GM23338 (cell line): ENCODE results near the gene PEX13. TPM values are rescaled to one million over a fixed set of nuclear protein-coding genes. Genes with fewer than 3 reads are reported as not detected.

Experiments
- ATAC-seq: fragments of 200-7000 bp; cut with Tn5 transposase; 3 replicates; pipeline ENCODE4 v1.9.1; 2020
- DNase-seq: peaks from one replicate; pipeline ENCODE4 v3.0.0-alpha.2; 2015; ENCODE audit warnings: low spot score
- H2AFZ ChIP-seq: fragments of 200-600 bp; sonication (generic); 2 replicates; pipeline ENCODE4 v1.8.0; 2016; ENCODE audit warnings: antibody characterized with exemption, mild to moderate bottlenecking, moderate library complexity
- H3F3A ChIP-seq: fragments of 200-600 bp; sonication (generic); replicated peaks from 2 replicates; pipeline ENCODE4 v1.8.0; 2017; ENCODE audit warnings: antibody characterized with exemption, mixed run types, low read depth
- H3K27ac ChIP-seq: fragments of 200-600 bp; sonication (generic); 2 replicates; pipeline ENCODE4 v1.6.1; 2016; ENCODE audit warnings: low read depth
- H3K27me3 ChIP-seq: fragments of 200-600 bp; sonication (generic); 2 replicates; pipeline ENCODE4 v1.8.0; 2016; ENCODE audit warnings: mild to moderate bottlenecking, mixed run types, moderate library complexity; ENCODE audit not compliant: insufficient read depth
- H3K36me3 ChIP-seq: fragments of 200-600 bp; sonication (generic); 2 replicates; pipeline ENCODE4 v1.8.0; 2016; ENCODE audit warnings: mild to moderate bottlenecking; ENCODE audit not compliant: insufficient read depth
- H3K4me1 ChIP-seq: fragments of 200-600 bp; sonication (generic); 2 replicates; pipeline ENCODE4 v1.8.0; 2016; ENCODE audit warnings: mild to moderate bottlenecking, moderate library complexity; ENCODE audit not compliant: insufficient read depth
- H3K4me2 ChIP-seq: fragments of 200-600 bp; sonication (generic); 2 replicates; pipeline ENCODE4 v1.7.1; 2017; ENCODE audit warnings: mixed run types
- H3K4me3 ChIP-seq: fragments of 200-600 bp; sonication (generic); 2 replicates; pipeline ENCODE4 v1.6.1; 2016; ENCODE audit warnings: mixed run types
- H3K79me2 ChIP-seq: fragments of 200-600 bp; sonication (generic); replicated peaks from 2 replicates; pipeline ENCODE4 v1.8.0; 2017; ENCODE audit warnings: mild to moderate bottlenecking; ENCODE audit not compliant: insufficient read depth
- H3K9me2 ChIP-seq: fragments of 200-600 bp; sonication (generic); 2 replicates; pipeline ENCODE4 v1.8.0; 2017; ENCODE audit not compliant: insufficient read depth
- H4K20me1 ChIP-seq: fragments of 200-600 bp; sonication (generic); replicated peaks from 2 replicates; pipeline ENCODE4 v1.8.0; 2017; ENCODE audit warnings: mild to moderate bottlenecking; ENCODE audit not compliant: insufficient read depth
- H3K27ac Mint-ChIP-seq: 2 replicates; pipeline ENCODE4 v1.8.0; 2020; ENCODE audit warnings: inconsistent platforms, mild to moderate bottlenecking, moderate library complexity, mixed read lengths
- H3K27me3 Mint-ChIP-seq: 3 replicates; pipeline ENCODE4 v1.8.0; 2022; ENCODE audit warnings: low read depth, mild to moderate bottlenecking, moderate library complexity, mixed read lengths, inconsistent platforms; ENCODE audit not compliant: insufficient read depth, poor library complexity
- H3K36me3 Mint-ChIP-seq: 3 replicates; pipeline ENCODE4 v1.8.0; 2021; ENCODE audit warnings: low read depth, mild to moderate bottlenecking, inconsistent platforms, moderate library complexity, mixed read lengths
- H3K4me1 Mint-ChIP-seq: 3 replicates; pipeline ENCODE4 v1.8.0; 2020; ENCODE audit warnings: mild to moderate bottlenecking, inconsistent platforms, mixed read lengths
- H3K4me3 Mint-ChIP-seq: 3 replicates; pipeline ENCODE4 v1.8.0; 2021; ENCODE audit warnings: moderate library complexity, mild to moderate bottlenecking, inconsistent platforms, mixed read lengths
- H3K9me3 Mint-ChIP-seq: 3 replicates; pipeline ENCODE4 v1.8.0; 2020; ENCODE audit warnings: moderate library complexity, mild to moderate bottlenecking, inconsistent platforms, mixed read lengths
- CREB1 ChIP-seq: fragments of 250-450 bp; sonication (Bioruptor Pico); IDR thresholded peaks from 2 replicates; pipeline ENCODE4 v1.5.0; 2020; ENCODE audit warnings: low read depth, mild to moderate bottlenecking, moderate library complexity
- CTCF ChIP-seq, 2 experiments: fragments of 200-600 bp in 1 of 2; sonication (generic) in 1 of 2; conservative IDR thresholded peaks; 2 replicates each; pipeline versions ENCODE4 v1.5.1 to v1.6.1; 2016 to 2017; ENCODE audit warnings: antibody characterized with exemption in 2 of 2, low read depth in 2 of 2, mild to moderate bottlenecking in 2 of 2, moderate library complexity in 1 of 2
- ETS1 ChIP-seq: IDR thresholded peaks from 2 replicates; pipeline ENCODE4 v1.6.1; 2016; ENCODE audit warnings: antibody characterized with exemption
- EZH2 ChIP-seq: fragments of 200-600 bp; sonication (generic); IDR thresholded peaks from one replicate; pipeline ENCODE4 v1.8.0; 2017; ENCODE audit warnings: antibody characterized with exemption, mild to moderate bottlenecking, low read depth; ENCODE audit not compliant: unreplicated experiment
- EZH2phosphoT487 ChIP-seq: fragments of 200-600 bp; sonication (generic); IDR thresholded peaks from one replicate; pipeline ENCODE4 v1.8.1; 2018; ENCODE audit warnings: antibody characterized with exemption; ENCODE audit not compliant: unreplicated experiment
- JUNB ChIP-seq: IDR thresholded peaks from one replicate; pipeline ENCODE4 v1.6.1; 2016; ENCODE audit warnings: antibody characterized with exemption; ENCODE audit not compliant: unreplicated experiment
- NANOG ChIP-seq: IDR thresholded peaks from 2 replicates; pipeline ENCODE4 v1.6.1; 2016; ENCODE audit warnings: antibody characterized with exemption, borderline replicate concordance
- POLR2AphosphoS5 ChIP-seq: IDR thresholded peaks from 2 replicates; pipeline ENCODE4 v1.6.1; 2016; ENCODE audit warnings: antibody characterized with exemption, low read depth
- STAT1 ChIP-seq: IDR thresholded peaks from one replicate; pipeline ENCODE4 v1.6.1; 2016; ENCODE audit warnings: antibody characterized with exemption; ENCODE audit not compliant: unreplicated experiment
- ZNF114 ChIP-seq: fragments of 250-450 bp; sonication (Bioruptor Pico); IDR thresholded peaks from 2 replicates; pipeline ENCODE4 v1.5.0; 2020; ENCODE audit warnings: mild to moderate bottlenecking, moderate library complexity
- ZNF331 ChIP-seq: fragments of 250-450 bp; sonication (Bioruptor Pico); IDR thresholded peaks from 2 replicates; pipeline ENCODE4 v1.5.0; 2020; ENCODE audit warnings: low read depth, mild to moderate bottlenecking, moderate library complexity
- polyA plus RNA-seq: library from polyadenylated mRNA; unstranded; fragments of >200 nt; fragmentation: Nextera tagmentation; extraction: Ambion mirVana; gene quantifications from 2 replicates; pipeline ENCODE4 v1.2.1, GENCODE V29; 2016
- total RNA-seq: library from RNA; depleted of rRNA; stranded (reverse); fragments of >200 nt; shearing (Covaris generic); gene quantifications from 2 replicates; pipeline ENCODE4 v1.2.3, GENCODE V29; 2014
- TF ChIP-seq, protein P1 (sequence below): fragments of 250-450 bp; sonication (Bioruptor Pico); IDR thresholded peaks from 2 replicates; pipeline ENCODE4 v1.5.0; 2020; ENCODE audit warnings: mild to moderate bottlenecking, moderate library complexity
- TF ChIP-seq, protein P2 (sequence below): IDR thresholded peaks from one replicate; pipeline ENCODE4 v1.6.1; 2018; ENCODE audit warnings: antibody characterized with exemption; ENCODE audit not compliant: unreplicated experiment

PEX13 gene
- total and polyA plus RNA-seq, 2 experiments from 2014 or later: 15.8 to 29.2 TPM

- no peak for TF ChIP-seq JUNB
- TF ChIP-seq, protein P1, sequence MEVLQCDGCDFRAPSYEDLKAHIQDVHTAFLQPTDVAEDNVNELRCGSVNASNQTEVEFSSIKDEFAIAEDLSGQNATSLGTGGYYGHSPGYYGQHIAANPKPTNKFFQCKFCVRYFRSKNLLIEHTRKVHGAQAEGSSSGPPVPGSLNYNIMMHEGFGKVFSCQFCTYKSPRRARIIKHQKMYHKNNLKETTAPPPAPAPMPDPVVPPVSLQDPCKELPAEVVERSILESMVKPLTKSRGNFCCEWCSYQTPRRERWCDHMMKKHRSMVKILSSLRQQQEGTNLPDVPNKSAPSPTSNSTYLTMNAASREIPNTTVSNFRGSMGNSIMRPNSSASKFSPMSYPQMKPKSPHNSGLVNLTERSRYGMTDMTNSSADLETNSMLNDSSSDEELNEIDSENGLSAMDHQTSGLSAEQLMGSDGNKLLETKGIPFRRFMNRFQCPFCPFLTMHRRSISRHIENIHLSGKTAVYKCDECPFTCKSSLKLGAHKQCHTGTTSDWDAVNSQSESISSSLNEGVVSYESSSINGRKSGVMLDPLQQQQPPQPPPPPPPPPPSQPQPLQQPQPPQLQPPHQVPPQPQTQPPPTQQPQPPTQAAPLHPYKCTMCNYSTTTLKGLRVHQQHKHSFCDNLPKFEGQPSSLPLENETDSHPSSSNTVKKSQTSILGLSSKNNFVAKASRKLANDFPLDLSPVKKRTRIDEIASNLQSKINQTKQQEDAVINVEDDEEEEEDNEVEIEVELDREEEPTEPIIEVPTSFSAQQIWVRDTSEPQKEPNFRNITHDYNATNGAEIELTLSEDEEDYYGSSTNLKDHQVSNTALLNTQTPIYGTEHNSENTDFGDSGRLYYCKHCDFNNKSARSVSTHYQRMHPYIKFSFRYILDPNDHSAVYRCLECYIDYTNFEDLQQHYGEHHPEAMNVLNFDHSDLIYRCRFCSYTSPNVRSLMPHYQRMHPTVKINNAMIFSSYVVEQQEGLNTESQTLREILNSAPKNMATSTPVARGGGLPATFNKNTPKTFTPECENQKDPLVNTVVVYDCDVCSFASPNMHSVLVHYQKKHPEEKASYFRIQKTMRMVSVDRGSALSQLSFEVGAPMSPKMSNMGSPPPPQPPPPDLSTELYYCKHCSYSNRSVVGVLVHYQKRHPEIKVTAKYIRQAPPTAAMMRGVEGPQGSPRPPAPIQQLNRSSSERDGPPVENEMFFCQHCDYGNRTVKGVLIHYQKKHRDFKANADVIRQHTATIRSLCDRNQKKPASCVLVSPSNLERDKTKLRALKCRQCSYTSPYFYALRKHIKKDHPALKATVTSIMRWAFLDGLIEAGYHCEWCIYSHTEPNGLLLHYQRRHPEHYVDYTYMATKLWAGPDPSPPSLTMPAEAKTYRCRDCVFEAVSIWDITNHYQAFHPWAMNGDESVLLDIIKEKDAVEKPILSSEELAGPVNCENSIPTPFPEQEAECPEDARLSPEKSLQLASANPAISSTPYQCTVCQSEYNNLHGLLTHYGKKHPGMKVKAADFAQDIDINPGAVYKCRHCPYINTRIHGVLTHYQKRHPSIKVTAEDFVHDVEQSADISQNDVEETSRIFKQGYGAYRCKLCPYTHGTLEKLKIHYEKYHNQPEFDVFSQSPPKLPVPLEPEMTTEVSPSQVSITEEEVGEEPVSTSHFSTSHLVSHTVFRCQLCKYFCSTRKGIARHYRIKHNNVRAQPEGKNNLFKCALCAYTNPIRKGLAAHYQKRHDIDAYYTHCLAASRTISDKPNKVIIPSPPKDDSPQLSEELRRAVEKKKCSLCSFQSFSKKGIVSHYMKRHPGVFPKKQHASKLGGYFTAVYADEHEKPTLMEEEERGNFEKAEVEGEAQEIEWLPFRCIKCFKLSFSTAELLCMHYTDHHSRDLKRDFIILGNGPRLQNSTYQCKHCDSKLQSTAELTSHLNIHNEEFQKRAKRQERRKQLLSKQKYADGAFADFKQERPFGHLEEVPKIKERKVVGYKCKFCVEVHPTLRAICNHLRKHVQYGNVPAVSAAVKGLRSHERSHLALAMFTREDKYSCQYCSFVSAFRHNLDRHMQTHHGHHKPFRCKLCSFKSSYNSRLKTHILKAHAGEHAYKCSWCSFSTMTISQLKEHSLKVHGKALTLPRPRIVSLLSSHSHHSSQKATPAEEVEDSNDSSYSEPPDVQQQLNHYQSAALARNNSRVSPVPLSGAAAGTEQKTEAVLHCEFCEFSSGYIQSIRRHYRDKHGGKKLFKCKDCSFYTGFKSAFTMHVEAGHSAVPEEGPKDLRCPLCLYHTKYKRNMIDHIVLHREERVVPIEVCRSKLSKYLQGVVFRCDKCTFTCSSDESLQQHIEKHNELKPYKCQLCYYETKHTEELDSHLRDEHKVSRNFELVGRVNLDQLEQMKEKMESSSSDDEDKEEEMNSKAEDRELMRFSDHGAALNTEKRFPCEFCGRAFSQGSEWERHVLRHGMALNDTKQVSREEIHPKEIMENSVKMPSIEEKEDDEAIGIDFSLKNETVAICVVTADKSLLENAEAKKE (CRISPR knock-in tag): no peak
- TF ChIP-seq CTCF (conservative IDR thresholded peaks at IDR 0.05; ENCODE audit: low read depth in 2 of 2): no peak
- no peak for TF ChIP-seq ZNF331 (CRISPR knock-in tag)
- no peak for TF ChIP-seq ZNF114
- TF ChIP-seq POLR2AphosphoS5: no peak
- TF ChIP-seq, protein P2, sequence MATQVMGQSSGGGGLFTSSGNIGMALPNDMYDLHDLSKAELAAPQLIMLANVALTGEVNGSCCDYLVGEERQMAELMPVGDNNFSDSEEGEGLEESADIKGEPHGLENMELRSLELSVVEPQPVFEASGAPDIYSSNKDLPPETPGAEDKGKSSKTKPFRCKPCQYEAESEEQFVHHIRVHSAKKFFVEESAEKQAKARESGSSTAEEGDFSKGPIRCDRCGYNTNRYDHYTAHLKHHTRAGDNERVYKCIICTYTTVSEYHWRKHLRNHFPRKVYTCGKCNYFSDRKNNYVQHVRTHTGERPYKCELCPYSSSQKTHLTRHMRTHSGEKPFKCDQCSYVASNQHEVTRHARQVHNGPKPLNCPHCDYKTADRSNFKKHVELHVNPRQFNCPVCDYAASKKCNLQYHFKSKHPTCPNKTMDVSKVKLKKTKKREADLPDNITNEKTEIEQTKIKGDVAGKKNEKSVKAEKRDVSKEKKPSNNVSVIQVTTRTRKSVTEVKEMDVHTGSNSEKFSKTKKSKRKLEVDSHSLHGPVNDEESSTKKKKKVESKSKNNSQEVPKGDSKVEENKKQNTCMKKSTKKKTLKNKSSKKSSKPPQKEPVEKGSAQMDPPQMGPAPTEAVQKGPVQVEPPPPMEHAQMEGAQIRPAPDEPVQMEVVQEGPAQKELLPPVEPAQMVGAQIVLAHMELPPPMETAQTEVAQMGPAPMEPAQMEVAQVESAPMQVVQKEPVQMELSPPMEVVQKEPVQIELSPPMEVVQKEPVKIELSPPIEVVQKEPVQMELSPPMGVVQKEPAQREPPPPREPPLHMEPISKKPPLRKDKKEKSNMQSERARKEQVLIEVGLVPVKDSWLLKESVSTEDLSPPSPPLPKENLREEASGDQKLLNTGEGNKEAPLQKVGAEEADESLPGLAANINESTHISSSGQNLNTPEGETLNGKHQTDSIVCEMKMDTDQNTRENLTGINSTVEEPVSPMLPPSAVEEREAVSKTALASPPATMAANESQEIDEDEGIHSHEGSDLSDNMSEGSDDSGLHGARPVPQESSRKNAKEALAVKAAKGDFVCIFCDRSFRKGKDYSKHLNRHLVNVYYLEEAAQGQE: no peak
- TF ChIP-seq STAT1: no peak
- no peak for TF ChIP-seq CREB1
- TF ChIP-seq EZH2phosphoT487: no peak
- TF ChIP-seq ETS1: no peak
- no peak for TF ChIP-seq EZH2
- TF ChIP-seq NANOG: no peak
- no peaks in the 10 kb centered on the region for H3K4me1 Mint-ChIP-seq
- no peaks in the 10 kb centered on the region for H3K27me3 ChIP-seq
- no peak overlapping the region for H3K27ac Mint-ChIP-seq
- H3K36me3 ChIP-seq: no peaks in the 10 kb centered on the region
- no peak overlapping the region for H3K4me2 ChIP-seq
- H3K4me3 ChIP-seq: no peak overlapping the region
- H3K27ac ChIP-seq: no peak overlapping the region
- no peaks in the 10 kb centered on the region for H3K4me1 ChIP-seq
- H4K20me1 ChIP-seq: no peaks in the 10 kb centered on the region
- peaks cover 3% of the 10 kb centered on the region for H3K27me3 Mint-ChIP-seq
- H3K9me3 Mint-ChIP-seq: no peaks in the 10 kb centered on the region
- DNase-seq (no peak), ATAC-seq (no peak)
- H3K9me2 ChIP-seq: no peaks in the 10 kb centered on the region
- H3K4me3 Mint-ChIP-seq: no peak overlapping the region
- H2AFZ ChIP-seq: no peak overlapping the region
- H3K36me3 Mint-ChIP-seq: peaks cover 13% of the 10 kb centered on the region; the same call in 2 of the 3 replicates
- no peaks in the 10 kb centered on the region for H3K79me2 ChIP-seq
- H3F3A ChIP-seq: no peaks in the 10 kb centered on the region
Observed at GRCh38 chr2:61057562-61057961, 40.0 kb downstream of the PEX13 start.
